T47D (cell line): ENCODE results near the gene FOXD1.
A peak's percentile ranks its signal among the peaks of the same experiment; 100 is the strongest.

Experiments used
- DNase-seq, 2 experiments: peaks; one replicate each; pipeline versions ENCODE4 v3.0.0 to v3.0.0-alpha.2; 2011 to 2012; ENCODE audit warnings: low read depth in 1 of 2, low spot score in 1 of 2
- JUND ChIP-seq: IDR thresholded peaks from 2 replicates; pipeline ENCODE4 v1.6.1; 2012; ENCODE audit warnings: low read depth
- in situ Hi-C: cut with HindIII; loops from 2 replicates; pipeline ENCODE4 v1.10.0; 2016; ENCODE audit warnings: low sequenced_read_pairs, low pct_unique_long_range_greater_than_20kb

Gene FOXD1

GRCh38 chr5:73451224-73452130, 2.9 kb upstream of the FOXD1 start:
- in situ Hi-C loops = no loop called here
- no peak for TF ChIP-seq JUND

DNA sequence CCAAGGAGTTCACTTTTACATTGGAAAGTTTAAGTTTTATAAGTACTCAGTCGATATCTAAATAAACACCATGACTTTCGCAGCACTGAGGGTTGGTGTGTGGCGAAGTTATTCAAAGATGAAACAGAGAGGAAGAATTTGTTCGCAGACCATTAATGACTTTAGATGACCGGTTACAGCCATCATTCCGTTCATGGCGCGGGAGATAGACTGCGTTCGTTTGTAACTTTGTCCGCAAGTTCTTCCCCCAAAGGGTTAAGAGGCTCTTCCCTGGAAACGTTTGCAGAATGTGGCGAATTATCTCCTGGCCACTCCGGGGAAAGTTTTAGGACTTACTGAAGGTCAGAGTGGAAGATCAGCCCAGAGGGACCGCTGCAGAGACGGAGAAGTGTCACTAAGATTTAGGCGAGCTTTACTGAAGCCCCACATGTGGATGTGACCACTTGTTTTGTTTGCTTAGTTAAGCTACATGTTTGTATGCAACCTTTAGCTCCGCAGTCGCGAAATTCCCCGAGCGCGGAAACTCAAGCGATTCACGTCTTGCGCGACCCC, 2.2 kb upstream of the FOXD1 start:
- no peak for TF ChIP-seq JUND
- in situ Hi-C loops = no loop called here
- peak in 1 of 2 experiments; percentile 47 for DNase-seq

More at GRCh38 chr5:73451224-73452130, 2.9 kb upstream of the FOXD1 start:
- peak in 1 of 2 experiments; percentile 70 for DNase-seq

DNA sequence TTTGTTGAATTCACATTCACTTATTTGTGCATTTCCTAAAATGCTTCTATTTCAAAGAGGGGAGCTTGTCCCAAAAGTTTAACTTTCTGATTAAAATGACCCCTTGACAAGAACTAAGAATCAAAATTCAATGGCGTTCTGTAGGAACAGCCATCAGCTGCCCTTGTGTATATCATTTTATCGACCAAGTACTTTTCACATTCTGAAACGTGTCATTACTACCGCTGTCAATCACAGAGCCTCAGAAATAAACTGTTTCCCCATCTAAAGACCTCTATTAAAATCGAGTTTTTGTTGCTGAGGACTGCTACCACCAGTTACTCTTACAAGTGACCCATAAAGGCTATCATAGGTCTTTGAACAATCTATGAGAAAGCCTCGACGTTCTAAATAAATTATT, 1.6 kb upstream of the FOXD1 start:
- in situ Hi-C loops = no loop called here
- no peak for TF ChIP-seq JUND
- no peak for DNase-seq

GRCh38 chr5:73447530-73448462, 781 bp downstream of the FOXD1 start:
- in situ Hi-C loops = no loop called here
- DNase-seq = no peak
- no peak for TF ChIP-seq JUND

DNA sequence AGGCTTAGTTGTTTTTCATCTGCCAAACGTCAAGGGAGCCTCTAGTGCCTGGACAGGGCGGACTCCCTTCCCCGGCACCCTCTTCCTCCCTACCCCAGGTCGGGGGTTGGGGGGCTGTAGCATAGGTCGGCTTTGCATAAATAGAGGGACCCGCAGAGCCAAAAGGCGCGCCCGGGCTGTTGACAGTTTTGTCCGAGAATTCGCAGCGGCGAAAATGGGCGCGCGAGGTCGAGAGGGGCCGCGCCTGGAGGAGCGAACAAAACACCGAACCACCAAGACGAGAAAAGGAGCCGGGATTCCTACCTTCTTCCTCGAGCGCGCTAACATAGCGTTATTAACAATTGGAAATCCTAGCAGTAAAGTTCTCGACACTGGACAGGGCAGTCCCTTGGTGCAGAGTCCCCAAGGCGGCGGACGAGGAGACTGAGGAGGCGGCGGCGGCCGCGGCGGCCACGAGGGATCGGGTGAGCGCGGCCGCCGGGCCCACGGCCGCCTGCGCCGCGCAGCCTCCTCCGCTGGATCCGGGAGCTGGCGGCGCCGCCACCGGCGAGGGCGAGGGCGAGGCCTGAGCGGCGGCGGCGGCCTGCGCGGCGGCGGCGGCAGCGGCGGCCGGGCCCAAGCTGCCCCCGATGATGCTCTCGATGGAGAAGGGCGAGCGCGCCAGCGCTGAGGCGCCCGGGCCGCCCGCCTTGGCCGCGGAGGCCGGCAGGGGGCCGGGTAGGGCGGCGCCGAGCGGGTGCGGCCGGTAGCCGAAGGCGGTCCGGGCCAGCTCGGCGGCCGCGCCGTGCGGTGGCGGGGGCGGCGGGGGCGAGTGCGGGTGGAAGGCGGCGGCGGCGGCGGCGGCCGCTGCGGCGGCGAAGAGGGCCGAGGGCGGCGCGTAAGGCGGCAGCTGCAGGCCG, 1.7 kb downstream of the FOXD1 start:
- TF ChIP-seq JUND = no peak
- in situ Hi-C loops = no loop called here
- DNase-seq = no peak

GRCh38 chr5:73445665-73446630, 2.6 kb downstream of the FOXD1 start:
- no peak for DNase-seq
- TF ChIP-seq JUND = no peak

GRCh38 chr5:73444499-73445438, 3.8 kb downstream of the FOXD1 start:
- no peak for DNase-seq
- in situ Hi-C loops = no loop called here
- TF ChIP-seq JUND = no peak

More at GRCh38 chr5:73445665-73446630, 2.6 kb downstream of the FOXD1 start:
- in situ Hi-C loops = no loop called here

GRCh38 chr5:73443829-73444498, 4.6 kb downstream of the FOXD1 start:
- no peak for TF ChIP-seq JUND
- no peak for DNase-seq
- in situ Hi-C loops = no loop called here

- TF ChIP-seq JUND = no peak
- no peak for DNase-seq
- in situ Hi-C loops = no loop called here
These were observed 5.5 kb downstream of the FOXD1 start for GRCh38 chr5:73442996-73443627.
